ENCODE data around the gene SYNPO2L. TPM values are rescaled to one million over a fixed set of nuclear protein-coding genes. Genes with fewer than 3 reads are reported as not detected.
"Not testable (repeated sequence)": the region's sequence is repeated elsewhere in the genome, so short reads cannot be mapped to it uniquely, and the experiment has no call there.

Gene SYNPO2L
- not detected in 2 replicates for total RNA-seq
- long read RNA-seq = 0 reads

DNA sequence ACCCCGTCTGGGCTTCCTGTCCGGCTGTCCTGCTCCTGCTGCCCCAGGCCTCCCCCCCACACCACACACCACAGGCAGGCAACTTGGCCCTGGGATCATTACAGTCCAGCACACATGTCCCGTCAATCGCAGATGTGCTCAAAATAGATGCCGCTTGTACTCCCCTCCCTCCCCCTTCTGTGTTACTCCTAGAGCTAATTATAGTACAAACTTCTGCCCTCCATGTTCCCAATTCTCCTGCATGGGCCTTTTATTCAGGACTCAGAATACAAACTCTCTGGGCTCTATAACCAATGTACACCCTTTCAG, at the start of gene SYNPO2L:
TSS of gene SYNPO2L (minus strand) at position 40 of the 309 bp plus-strand sequence. CDS start 107 bp downstream, outside the sequence.
- no peaks in the 10 kb centered on the region for H3K9me3 Mint-ChIP-seq (ENCODE audit: unreplicated experiment)
- no peak within 1 kb of the TSS for H3K4me3 Mint-ChIP-seq (ENCODE audit: unreplicated experiment)
- DNase-seq (ENCODE audit: extremely low spot score, unreplicated experiment) = no peak
- TF ChIP-seq CTCF (IDR thresholded peaks at IDR 0.05) = no peak
- H3K27ac Mint-ChIP-seq (ENCODE audit: unreplicated experiment) = no peak within 1 kb of the TSS
- peaks cover 10% of the 10 kb centered on the region for H3K4me1 Mint-ChIP-seq (ENCODE audit: unreplicated experiment)
- no peaks in the 10 kb centered on the region for H3K27me3 Mint-ChIP-seq (ENCODE audit: unreplicated experiment)
- H3K36me3 Mint-ChIP-seq (ENCODE audit: unreplicated experiment) = no peaks in the 10 kb centered on the region

DNA sequence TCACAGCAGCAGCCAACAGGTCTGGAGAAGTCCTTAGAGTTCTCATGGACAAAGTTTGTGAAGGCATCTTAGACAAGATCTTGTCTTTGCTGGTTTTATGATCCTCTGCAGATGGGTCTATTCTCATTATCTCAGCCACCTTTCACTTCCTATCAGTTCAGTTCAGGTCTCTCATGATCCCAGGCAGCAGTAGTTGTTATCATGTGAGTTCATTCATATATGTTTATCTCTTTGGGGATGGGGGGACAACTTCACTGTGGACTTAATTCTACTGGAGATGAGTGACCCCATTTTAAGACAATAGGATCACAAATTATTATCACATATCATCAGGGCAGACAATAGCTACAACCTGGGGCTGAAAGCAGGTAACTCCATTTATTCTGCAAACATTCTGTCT, 48.1 kb upstream of the SYNPO2L start:
- H3K9me3 Mint-ChIP-seq (ENCODE audit: unreplicated experiment); DNase-seq (ENCODE audit: extremely low spot score, unreplicated experiment); H3K27ac Mint-ChIP-seq (ENCODE audit: unreplicated experiment); H3K27me3 Mint-ChIP-seq (ENCODE audit: unreplicated experiment); H3K4me3 Mint-ChIP-seq (ENCODE audit: unreplicated experiment); H3K4me1 Mint-ChIP-seq (ENCODE audit: unreplicated experiment): not testable (repeated sequence)
- peaks cover 10% of the 10 kb centered on the region for H3K36me3 Mint-ChIP-seq (ENCODE audit: unreplicated experiment)

GRCh38 chr10:73698819-73699218, 43.0 kb upstream of the SYNPO2L start:
- not testable (repeated sequence) for H3K27me3 Mint-ChIP-seq (ENCODE audit: unreplicated experiment); H3K4me1 Mint-ChIP-seq (ENCODE audit: unreplicated experiment); H3K27ac Mint-ChIP-seq (ENCODE audit: unreplicated experiment); H3K9me3 Mint-ChIP-seq (ENCODE audit: unreplicated experiment); H3K36me3 Mint-ChIP-seq (ENCODE audit: unreplicated experiment); H3K4me3 Mint-ChIP-seq (ENCODE audit: unreplicated experiment); DNase-seq (ENCODE audit: extremely low spot score, unreplicated experiment)

- H3K4me1 Mint-ChIP-seq (ENCODE audit: unreplicated experiment); H3K36me3 Mint-ChIP-seq (ENCODE audit: unreplicated experiment); H3K27me3 Mint-ChIP-seq (ENCODE audit: unreplicated experiment); H3K4me3 Mint-ChIP-seq (ENCODE audit: unreplicated experiment); DNase-seq (ENCODE audit: extremely low spot score, unreplicated experiment); H3K27ac Mint-ChIP-seq (ENCODE audit: unreplicated experiment); H3K9me3 Mint-ChIP-seq (ENCODE audit: unreplicated experiment): not testable (repeated sequence)
These were observed 41.9 kb upstream of the SYNPO2L start, which contains the start of gene AGAP5 for GRCh38 chr10:73697675-73698159. TSS of gene AGAP5 (minus strand) at chr10:73698109. CDS start at chr10:73697755, 354 bp downstream.

GRCh38 chr10:73695302-73695701, 39.5 kb upstream of the SYNPO2L start:
- H3K36me3 Mint-ChIP-seq (ENCODE audit: unreplicated experiment); H3K4me3 Mint-ChIP-seq (ENCODE audit: unreplicated experiment); H3K27ac Mint-ChIP-seq (ENCODE audit: unreplicated experiment); DNase-seq (ENCODE audit: extremely low spot score, unreplicated experiment); H3K27me3 Mint-ChIP-seq (ENCODE audit: unreplicated experiment); H3K9me3 Mint-ChIP-seq (ENCODE audit: unreplicated experiment); H3K4me1 Mint-ChIP-seq (ENCODE audit: unreplicated experiment): not testable (repeated sequence)

- H3K36me3 Mint-ChIP-seq (ENCODE audit: unreplicated experiment); DNase-seq (ENCODE audit: extremely low spot score, unreplicated experiment); H3K4me3 Mint-ChIP-seq (ENCODE audit: unreplicated experiment); H3K27ac Mint-ChIP-seq (ENCODE audit: unreplicated experiment); H3K27me3 Mint-ChIP-seq (ENCODE audit: unreplicated experiment); H3K9me3 Mint-ChIP-seq (ENCODE audit: unreplicated experiment); H3K4me1 Mint-ChIP-seq (ENCODE audit: unreplicated experiment): not testable (repeated sequence)
These were observed 34.9 kb upstream of the SYNPO2L start for GRCh38 chr10:73690755-73691154.

- H3K27ac Mint-ChIP-seq (ENCODE audit: unreplicated experiment); H3K36me3 Mint-ChIP-seq (ENCODE audit: unreplicated experiment); H3K4me1 Mint-ChIP-seq (ENCODE audit: unreplicated experiment); DNase-seq (ENCODE audit: extremely low spot score, unreplicated experiment); H3K4me3 Mint-ChIP-seq (ENCODE audit: unreplicated experiment); H3K27me3 Mint-ChIP-seq (ENCODE audit: unreplicated experiment); H3K9me3 Mint-ChIP-seq (ENCODE audit: unreplicated experiment): not testable (repeated sequence)
These were observed 33.8 kb upstream of the SYNPO2L start for GRCh38 chr10:73689596-73689995.

- not testable (repeated sequence) for H3K4me1 Mint-ChIP-seq (ENCODE audit: unreplicated experiment); H3K27me3 Mint-ChIP-seq (ENCODE audit: unreplicated experiment); H3K9me3 Mint-ChIP-seq (ENCODE audit: unreplicated experiment); H3K36me3 Mint-ChIP-seq (ENCODE audit: unreplicated experiment); H3K27ac Mint-ChIP-seq (ENCODE audit: unreplicated experiment); DNase-seq (ENCODE audit: extremely low spot score, unreplicated experiment); H3K4me3 Mint-ChIP-seq (ENCODE audit: unreplicated experiment)
These were observed 31.8 kb upstream of the SYNPO2L start for GRCh38 chr10:73687641-73688040.

GRCh38 chr10:73674546-73674945, 18.7 kb upstream of the SYNPO2L start:
- DNase-seq (ENCODE audit: extremely low spot score, unreplicated experiment); H3K36me3 Mint-ChIP-seq (ENCODE audit: unreplicated experiment); H3K4me3 Mint-ChIP-seq (ENCODE audit: unreplicated experiment); H3K27ac Mint-ChIP-seq (ENCODE audit: unreplicated experiment); H3K27me3 Mint-ChIP-seq (ENCODE audit: unreplicated experiment); H3K9me3 Mint-ChIP-seq (ENCODE audit: unreplicated experiment); H3K4me1 Mint-ChIP-seq (ENCODE audit: unreplicated experiment): not testable (repeated sequence)

- not testable (repeated sequence) for H3K27ac Mint-ChIP-seq (ENCODE audit: unreplicated experiment)
These were observed 12.5 kb upstream of the SYNPO2L start for GRCh38 chr10:73668378-73668777.

GRCh38 chr10:73666153-73666809, 10.5 kb upstream of the SYNPO2L start:
- not testable (repeated sequence) for H3K27me3 Mint-ChIP-seq (ENCODE audit: unreplicated experiment); H3K27ac Mint-ChIP-seq (ENCODE audit: unreplicated experiment); H3K4me3 Mint-ChIP-seq (ENCODE audit: unreplicated experiment); H3K9me3 Mint-ChIP-seq (ENCODE audit: unreplicated experiment); DNase-seq (ENCODE audit: extremely low spot score, unreplicated experiment); H3K36me3 Mint-ChIP-seq (ENCODE audit: unreplicated experiment); H3K4me1 Mint-ChIP-seq (ENCODE audit: unreplicated experiment)

More at GRCh38 chr10:73668378-73668777, 12.5 kb upstream of the SYNPO2L start:
- H3K9me3 Mint-ChIP-seq (ENCODE audit: unreplicated experiment); DNase-seq (ENCODE audit: extremely low spot score, unreplicated experiment); H3K4me3 Mint-ChIP-seq (ENCODE audit: unreplicated experiment); H3K36me3 Mint-ChIP-seq (ENCODE audit: unreplicated experiment); H3K4me1 Mint-ChIP-seq (ENCODE audit: unreplicated experiment); H3K27me3 Mint-ChIP-seq (ENCODE audit: unreplicated experiment): not testable (repeated sequence)

Data from osteocyte (in vitro differentiated cells).